ENCODE data around the gene CAVIN1. TPM values are rescaled to one million over a fixed set of nuclear protein-coding genes. Genes with fewer than 3 reads are reported as not detected.

The CAVIN1 gene
- total RNA-seq, 5 donors from 2014 or later (not counting 1 experiment from before 2014, with no cell fraction given): 0.83 to 2.3 (median 2.1) TPM

- Histone ChIP-seq H3K36me3 (ENCODE audit: control insufficient read depth in 2 of 2, extremely low read depth in 1 of 2, insufficient read depth in 1 of 2, low read length in 1 of 2) (peaks cover 0 to 3% of the 10 kb centered on the region in 2 donors), H3K4me1 (ENCODE audit: control insufficient read depth in 1 of 2, extremely low read depth in 1 of 2, insufficient read depth in 2 of 2, low read length in 2 of 2) (peaks cover 0 to 9% of the 10 kb centered on the region in 2 experiments), H3K9me3 (no peaks in the 10 kb centered on the region), H3K27ac (ENCODE audit: low read length) (no peak overlapping the region), H3K27me3 (replicated peaks in 1 of 2; ENCODE audit: control insufficient read depth in 2 of 2, extremely low read depth in 1 of 2, insufficient read depth in 2 of 2, low read length in 1 of 2) (no peaks in the 10 kb centered on the region), H3K4me3 (ENCODE audit: control insufficient read depth in 1 of 2, extremely low read depth in 1 of 2, low read length in 1 of 2) (no peak overlapping the region)
- Mint-ChIP-seq H3K9me3 (no peaks in the 10 kb centered on the region), H3K27me3 (no peaks in the 10 kb centered on the region), H3K27ac (peak overlapping the region; percentile 16 to 65), H3K36me3 (peaks cover 12% of the 10 kb centered on the region), H3K4me3 (no peak overlapping the region), H3K4me1 (peaks cover 40 to 55% (median 46%) of the 10 kb centered on the region in 3 donors)
- ChIA-PET CTCF (interaction anchor here (0.5 to 0.6 kb wide), 3 partner anchors 234 to 1068 kb away, joined by 3 to 4 read pairs (median 3); partner anchors contain the start of gene KAT2A (in 1 of the 2)), POLR2A (no interaction called here)
- WGBS (ENCODE audit: insufficient coverage): no CpG with 5 or more reads among the region's 3 CpGs
- ATAC-seq (replicated peaks in 1 of 4) (no peak), DNase-seq (no peak)
Measured at GRCh38 chr17:42354956-42355843, 67.9 kb downstream of the CAVIN1 start.

Other genes with a start within 250 kb of the CAVIN1 start
- under 1 TPM in 4 of 5 donors, not detected in 1; 0.06 to 0.35 (median 0.20) TPM for gene KCNH4, start 242.1 kb downstream of the CAVIN1 start, total RNA-seq
- gene HCRT, start 237.8 kb downstream of the CAVIN1 start, total RNA-seq: not detected
- gene GHDC, start 228.8 kb downstream of the CAVIN1 start, total RNA-seq: 10 to 100 TPM; 15.8 to 26.2 (median 22.5) TPM
- 100 to 1,000 TPM; 178 to 205 (median 186) TPM for gene STAT5B, start 146.9 kb downstream of the CAVIN1 start, total RNA-seq
- 100 to 1,000 TPM; 141 to 160 (median 147) TPM for gene STAT5A, start 134.8 kb downstream of the CAVIN1 start, total RNA-seq
- 100 to 1,000 TPM; 113 to 242 (median 129) TPM for gene STAT3, start 34.8 kb downstream of the CAVIN1 start, total RNA-seq
- gene ATP6V0A1, start 35.6 kb upstream of the CAVIN1 start, total RNA-seq: 10 to 100 TPM; 11.1 to 18.0 (median 14.9) TPM
- gene NAGLU, start 113.0 kb upstream of the CAVIN1 start, total RNA-seq: 10 to 100 TPM; 13.2 to 35.1 (median 28.8) TPM
- gene HSD17B1, start 129.7 kb upstream of the CAVIN1 start, total RNA-seq: 1 to 10 TPM; 1.2 to 2.2 (median 1.4) TPM
- gene COASY, start 138.9 kb upstream of the CAVIN1 start, total RNA-seq: 10 to 100 TPM; 43.2 to 79.0 (median 74.9) TPM
- gene MLX, start 143.8 kb upstream of the CAVIN1 start, total RNA-seq: 10 to 100 TPM; 31.4 to 68.9 (median 61.2) TPM
- gene PSMC3IP, start 154.5 kb upstream of the CAVIN1 start, total RNA-seq: 1 to 10 TPM; 2.2 to 4.3 (median 3.2) TPM
- gene RETREG3, start 186.1 kb upstream of the CAVIN1 start, total RNA-seq: 100 to 1,000 TPM in 3 of 5 donors, 10 to 100 TPM in 2; 72.4 to 150 (median 139) TPM
- gene TUBG1, start 186.4 kb upstream of the CAVIN1 start, total RNA-seq: 10 to 100 TPM in 3 of 5 donors, 1 to 10 TPM in 2; 6.5 to 18.9 (median 16.2) TPM
- gene TUBG2, start 236.0 kb upstream of the CAVIN1 start, total RNA-seq: 10 to 100 TPM; 13.7 to 22.3 (median 20.5) TPM